ENCODE results near the gene MICAL2.

DNA sequence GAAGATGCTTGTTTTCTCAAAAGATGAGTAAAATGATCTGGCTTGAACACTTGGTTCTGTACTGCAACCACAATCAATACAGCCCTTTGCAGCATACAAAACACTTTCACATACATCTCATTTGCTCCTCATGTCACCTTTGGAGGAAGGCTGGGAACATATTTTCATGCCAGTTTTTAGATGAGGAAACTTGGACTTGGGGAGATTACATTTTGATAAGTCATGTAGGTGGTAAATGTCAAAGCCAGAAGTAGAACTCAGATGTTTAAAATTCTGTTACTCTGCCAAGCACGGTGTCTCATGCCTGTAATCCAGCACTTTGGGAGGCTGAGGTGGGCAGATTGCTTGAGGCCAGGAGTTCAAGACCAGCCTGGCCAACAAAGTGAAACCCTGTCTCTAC lies 121.8 kb downstream of the MICAL2 start:
- no peak for TF ChIP-seq EP300 (IDR thresholded peaks at IDR 0.05; ENCODE audit: borderline replicate concordance)
- no peak for TF ChIP-seq EGR1 (IDR thresholded peaks at IDR 0.05)
- TF ChIP-seq, protein P1, sequence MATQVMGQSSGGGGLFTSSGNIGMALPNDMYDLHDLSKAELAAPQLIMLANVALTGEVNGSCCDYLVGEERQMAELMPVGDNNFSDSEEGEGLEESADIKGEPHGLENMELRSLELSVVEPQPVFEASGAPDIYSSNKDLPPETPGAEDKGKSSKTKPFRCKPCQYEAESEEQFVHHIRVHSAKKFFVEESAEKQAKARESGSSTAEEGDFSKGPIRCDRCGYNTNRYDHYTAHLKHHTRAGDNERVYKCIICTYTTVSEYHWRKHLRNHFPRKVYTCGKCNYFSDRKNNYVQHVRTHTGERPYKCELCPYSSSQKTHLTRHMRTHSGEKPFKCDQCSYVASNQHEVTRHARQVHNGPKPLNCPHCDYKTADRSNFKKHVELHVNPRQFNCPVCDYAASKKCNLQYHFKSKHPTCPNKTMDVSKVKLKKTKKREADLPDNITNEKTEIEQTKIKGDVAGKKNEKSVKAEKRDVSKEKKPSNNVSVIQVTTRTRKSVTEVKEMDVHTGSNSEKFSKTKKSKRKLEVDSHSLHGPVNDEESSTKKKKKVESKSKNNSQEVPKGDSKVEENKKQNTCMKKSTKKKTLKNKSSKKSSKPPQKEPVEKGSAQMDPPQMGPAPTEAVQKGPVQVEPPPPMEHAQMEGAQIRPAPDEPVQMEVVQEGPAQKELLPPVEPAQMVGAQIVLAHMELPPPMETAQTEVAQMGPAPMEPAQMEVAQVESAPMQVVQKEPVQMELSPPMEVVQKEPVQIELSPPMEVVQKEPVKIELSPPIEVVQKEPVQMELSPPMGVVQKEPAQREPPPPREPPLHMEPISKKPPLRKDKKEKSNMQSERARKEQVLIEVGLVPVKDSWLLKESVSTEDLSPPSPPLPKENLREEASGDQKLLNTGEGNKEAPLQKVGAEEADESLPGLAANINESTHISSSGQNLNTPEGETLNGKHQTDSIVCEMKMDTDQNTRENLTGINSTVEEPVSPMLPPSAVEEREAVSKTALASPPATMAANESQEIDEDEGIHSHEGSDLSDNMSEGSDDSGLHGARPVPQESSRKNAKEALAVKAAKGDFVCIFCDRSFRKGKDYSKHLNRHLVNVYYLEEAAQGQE (IDR thresholded peaks at IDR 0.05; ENCODE audit: low read depth) = no peak
- TF ChIP-seq FOXM1 (IDR thresholded peaks at IDR 0.05; ENCODE audit: borderline replicate concordance, low read depth) = no peak
- TF ChIP-seq RAD21 (IDR thresholded peaks at IDR 0.05; ENCODE audit: low read depth) = no peak
- no peak for TF ChIP-seq CEBPB (IDR thresholded peaks at IDR 0.05)
- TF ChIP-seq, protein P2, sequence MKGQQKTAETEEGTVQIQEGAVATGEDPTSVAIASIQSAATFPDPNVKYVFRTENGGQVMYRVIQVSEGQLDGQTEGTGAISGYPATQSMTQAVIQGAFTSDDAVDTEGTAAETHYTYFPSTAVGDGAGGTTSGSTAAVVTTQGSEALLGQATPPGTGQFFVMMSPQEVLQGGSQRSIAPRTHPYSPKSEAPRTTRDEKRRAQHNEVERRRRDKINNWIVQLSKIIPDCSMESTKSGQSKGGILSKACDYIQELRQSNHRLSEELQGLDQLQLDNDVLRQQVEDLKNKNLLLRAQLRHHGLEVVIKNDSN (IDR thresholded peaks at IDR 0.05) = no peak
- no peak for TF ChIP-seq TEAD4 (IDR thresholded peaks at IDR 0.05)
- TF ChIP-seq TAF1 (IDR thresholded peaks at IDR 0.05; ENCODE audit: low read depth) = no peak

All from Ishikawa (cell line).